ENCODE data around the gene RPL29. TPM values are rescaled to one million over a fixed set of nuclear protein-coding genes. Genes with fewer than 3 reads are reported as not detected.

Gene RPL29
- total RNA-seq, 4 donors from 2014 or later = 1,723 to 2,189 (median 1,972) TPM

DNA sequence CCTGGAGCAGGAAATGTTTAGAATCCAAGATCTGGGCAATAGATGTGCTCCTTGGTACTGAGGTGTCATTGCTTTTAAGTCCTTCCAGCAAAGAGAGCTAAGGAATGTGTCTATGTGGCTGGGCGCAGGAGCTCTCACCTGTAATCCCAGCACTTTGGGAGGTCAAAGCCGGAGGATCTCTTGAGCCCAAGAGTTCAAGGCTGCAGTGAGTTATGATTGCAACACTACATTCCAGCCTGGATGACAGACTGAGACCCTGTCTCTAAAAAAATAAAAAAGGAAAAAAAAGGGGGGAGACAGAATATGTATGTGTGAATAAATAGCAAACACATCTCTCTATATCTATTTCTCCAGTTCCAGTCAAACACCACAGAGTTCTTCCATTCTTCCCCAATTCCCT lies 44.8 kb downstream of the RPL29 start:
- ATAC-seq (ENCODE audit: low FRiP score) = no peak
- TF ChIP-seq, protein P1, sequence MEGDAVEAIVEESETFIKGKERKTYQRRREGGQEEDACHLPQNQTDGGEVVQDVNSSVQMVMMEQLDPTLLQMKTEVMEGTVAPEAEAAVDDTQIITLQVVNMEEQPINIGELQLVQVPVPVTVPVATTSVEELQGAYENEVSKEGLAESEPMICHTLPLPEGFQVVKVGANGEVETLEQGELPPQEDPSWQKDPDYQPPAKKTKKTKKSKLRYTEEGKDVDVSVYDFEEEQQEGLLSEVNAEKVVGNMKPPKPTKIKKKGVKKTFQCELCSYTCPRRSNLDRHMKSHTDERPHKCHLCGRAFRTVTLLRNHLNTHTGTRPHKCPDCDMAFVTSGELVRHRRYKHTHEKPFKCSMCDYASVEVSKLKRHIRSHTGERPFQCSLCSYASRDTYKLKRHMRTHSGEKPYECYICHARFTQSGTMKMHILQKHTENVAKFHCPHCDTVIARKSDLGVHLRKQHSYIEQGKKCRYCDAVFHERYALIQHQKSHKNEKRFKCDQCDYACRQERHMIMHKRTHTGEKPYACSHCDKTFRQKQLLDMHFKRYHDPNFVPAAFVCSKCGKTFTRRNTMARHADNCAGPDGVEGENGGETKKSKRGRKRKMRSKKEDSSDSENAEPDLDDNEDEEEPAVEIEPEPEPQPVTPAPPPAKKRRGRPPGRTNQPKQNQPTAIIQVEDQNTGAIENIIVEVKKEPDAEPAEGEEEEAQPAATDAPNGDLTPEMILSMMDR (IDR thresholded peaks at IDR 0.05) = no peak
- DNase-seq (ENCODE audit: low spot score) = no peak

DNA sequence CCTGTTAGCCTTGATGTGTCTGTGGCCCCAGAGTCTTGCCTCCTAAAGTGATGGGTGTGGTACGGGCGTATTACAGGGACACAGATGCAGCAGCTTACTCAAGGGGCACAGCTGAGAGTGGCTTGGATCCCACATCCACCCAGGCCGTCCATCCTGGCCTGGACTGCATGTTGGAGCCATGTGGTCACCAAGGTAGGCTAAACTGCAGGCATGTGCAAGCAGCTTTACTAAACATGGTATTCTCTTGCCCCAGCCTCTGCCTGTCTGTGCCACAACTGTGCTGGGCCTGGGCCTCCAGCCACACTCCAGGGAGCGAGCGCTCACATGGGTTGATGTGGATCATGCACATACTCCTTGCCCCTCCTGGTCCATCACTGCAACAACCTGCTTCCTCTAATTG lies 46.6 kb downstream of the RPL29 start:
- TF ChIP-seq, protein P1 (IDR thresholded peaks at IDR 0.05) = no peak
- no peak for ATAC-seq (ENCODE audit: low FRiP score)
- no peak for DNase-seq (ENCODE audit: low spot score)

DNA sequence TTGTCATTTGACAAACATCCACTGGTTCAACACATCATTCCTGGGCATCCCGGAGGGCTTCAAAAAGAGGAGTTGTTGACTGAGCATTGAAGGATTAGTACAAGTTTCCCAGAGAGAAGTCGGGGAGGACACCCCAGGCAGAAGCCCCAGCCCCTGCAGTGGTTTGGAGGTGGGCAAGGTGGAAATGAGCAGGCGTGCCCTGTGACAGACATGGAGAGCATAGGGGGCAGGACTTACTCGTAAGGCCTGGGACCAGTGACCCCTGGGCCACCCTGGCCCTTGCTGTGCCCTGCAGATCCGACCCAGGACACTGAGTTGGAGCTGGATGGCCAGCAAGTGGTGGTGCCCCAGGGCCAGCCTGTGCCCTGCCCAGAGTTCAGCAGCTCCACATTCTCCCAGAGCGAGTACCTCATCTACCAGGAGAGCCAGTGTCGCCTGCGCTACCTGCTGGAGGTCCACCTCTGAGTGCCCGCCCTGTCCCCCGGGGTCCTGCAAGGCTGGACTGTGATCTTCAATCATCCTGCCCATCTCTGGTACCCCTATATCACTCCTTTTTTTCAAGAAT lies 47.6 kb downstream of the RPL29 start:
- ATAC-seq (ENCODE audit: low FRiP score) = no peak

DNA sequence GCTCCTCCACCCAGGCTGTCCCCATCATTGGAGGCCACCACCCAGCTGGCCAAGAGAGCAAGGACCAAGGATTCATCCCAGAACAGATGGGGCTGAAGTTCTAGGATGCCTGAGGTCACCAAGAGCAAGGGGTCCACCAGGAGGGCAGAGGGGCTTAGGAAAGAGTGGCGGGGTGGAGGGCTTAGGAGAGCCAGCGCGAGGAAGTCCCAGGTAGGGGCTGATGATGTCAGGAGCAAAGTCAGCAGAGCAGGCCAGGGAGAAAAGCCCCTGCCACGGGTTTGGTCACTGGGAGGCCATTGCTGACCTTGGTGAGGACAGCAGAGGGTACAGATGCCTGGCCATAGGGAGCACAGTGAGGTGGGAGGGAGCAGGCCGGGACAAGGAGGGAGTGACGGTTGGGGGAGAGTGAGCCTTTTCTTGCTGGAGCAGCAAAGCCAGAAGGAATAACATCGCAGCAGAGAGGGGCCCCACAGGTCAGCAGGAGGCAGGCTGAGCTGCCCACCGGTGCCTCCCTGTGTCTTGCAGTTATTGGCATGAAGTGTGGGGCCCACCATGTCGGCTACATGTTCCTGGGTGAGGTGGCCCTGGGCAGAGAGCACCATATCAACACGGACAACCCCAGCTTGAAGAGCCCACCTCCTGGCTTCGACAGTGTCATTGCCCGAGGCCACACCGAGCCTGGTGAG lies 48.3 kb downstream of the RPL29 start:
- DNase-seq (ENCODE audit: low spot score) (no peak), ATAC-seq (ENCODE audit: low FRiP score) (no peak)
- TF ChIP-seq, protein P1 (IDR thresholded peaks at IDR 0.05) = no peak

More for the DNA sequence above, 47.6 kb downstream of the RPL29 start:
- no peak for DNase-seq (ENCODE audit: low spot score)
- TF ChIP-seq, protein P1 (IDR thresholded peaks at IDR 0.05) = no peak

DNA sequence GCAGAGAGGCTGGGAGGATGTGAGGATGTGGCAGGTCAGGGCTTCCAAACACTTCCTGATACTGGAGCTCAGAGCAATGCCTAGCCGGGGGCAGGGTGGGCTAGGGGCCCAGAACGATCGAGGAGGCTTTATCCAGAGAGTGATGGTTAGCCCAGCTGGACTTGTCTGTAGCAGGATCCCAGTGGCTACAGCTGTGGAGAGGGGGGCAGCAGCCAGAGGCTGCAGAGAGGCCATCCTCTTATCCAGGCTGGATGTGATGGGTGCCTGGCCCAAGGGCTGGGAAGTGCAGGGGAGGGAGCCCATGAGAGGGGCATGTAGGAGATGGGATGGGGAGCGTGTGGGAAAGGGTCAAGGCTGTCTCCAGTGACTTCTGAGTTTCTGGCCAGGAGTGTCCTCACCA lies 48.9 kb downstream of the RPL29 start:
- TF ChIP-seq, protein P1 (IDR thresholded peaks at IDR 0.05) = no peak
- DNase-seq (ENCODE audit: low spot score) = no peak

DNA sequence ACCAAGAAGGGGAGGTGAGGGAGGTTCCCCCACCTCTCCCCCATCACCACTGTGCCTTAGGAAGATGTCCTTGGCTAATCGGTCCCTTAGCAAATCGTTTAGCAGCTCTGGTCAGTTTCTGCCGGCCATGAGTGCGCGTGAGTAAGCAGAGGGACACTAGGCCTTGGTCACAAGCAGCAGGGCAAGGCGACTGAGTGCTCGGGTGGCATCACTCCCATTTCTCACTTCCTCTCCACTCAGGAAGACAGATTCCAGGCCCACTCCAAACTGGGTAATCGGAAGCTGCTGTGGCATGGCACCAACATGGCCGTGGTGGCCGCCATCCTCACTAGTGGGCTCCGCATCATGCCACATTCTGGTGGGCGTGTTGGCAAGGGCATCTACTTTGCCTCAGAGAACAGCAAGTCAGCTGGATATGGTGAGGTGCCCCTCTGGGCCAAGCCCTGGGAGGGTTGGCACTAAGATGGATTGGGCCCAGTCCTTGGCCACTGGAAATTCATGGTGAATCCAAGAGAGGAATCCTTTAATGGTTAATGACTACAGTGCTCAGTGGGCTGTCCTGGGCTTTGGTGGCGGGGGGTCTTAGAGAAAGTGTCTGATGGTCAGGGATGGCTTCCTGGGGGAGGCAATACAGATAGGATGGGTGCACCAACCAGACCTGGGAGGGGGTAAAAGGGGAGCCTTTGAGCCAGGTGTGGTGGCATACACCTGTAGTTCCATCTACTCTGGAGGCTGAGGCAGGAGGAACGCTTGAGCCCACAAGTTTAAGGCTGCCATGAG lies 49.6 kb downstream of the RPL29 start:
- TF ChIP-seq, protein P1 (IDR thresholded peaks at IDR 0.05) = no peak
- DNase-seq (ENCODE audit: low spot score) = no peak
- ATAC-seq (ENCODE audit: low FRiP score) = no peak

More for the DNA sequence above, 48.9 kb downstream of the RPL29 start:
- ATAC-seq (ENCODE audit: low FRiP score) = no peak
